Measurements from ENCODE around the gene TXNDC5.
"Not testable (repeated sequence)": the region's sequence is repeated elsewhere in the genome, so short reads cannot be mapped to it uniquely, and the experiment has no call there.

TXNDC5 gene

DNA sequence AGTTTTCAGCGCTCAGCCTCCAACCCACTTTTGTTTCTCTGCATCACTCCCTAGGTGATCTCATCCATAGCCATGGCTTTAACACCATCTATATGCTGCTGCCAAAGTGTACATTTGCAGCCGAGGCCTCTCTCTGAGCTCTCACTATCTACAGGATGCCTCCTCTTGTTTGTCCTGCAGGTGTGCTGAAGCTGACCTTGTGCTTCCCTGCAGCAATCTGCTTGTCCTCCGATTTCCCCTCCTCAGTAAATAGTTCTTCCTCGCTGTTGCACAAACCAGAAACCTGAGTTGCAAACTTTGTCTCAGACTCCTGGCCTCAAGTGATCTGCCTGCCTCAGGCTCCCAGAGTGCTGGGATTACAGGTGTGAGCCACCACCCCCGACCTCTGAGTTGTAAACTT, 3.7 kb upstream of the TXNDC5 start:
- DNase-seq (ENCODE audit: low spot score): no peak

- no peak for DNase-seq (ENCODE audit: low spot score)
Measured at GRCh38 chr6:7912736-7913517, 2.3 kb upstream of the TXNDC5 start.

DNA sequence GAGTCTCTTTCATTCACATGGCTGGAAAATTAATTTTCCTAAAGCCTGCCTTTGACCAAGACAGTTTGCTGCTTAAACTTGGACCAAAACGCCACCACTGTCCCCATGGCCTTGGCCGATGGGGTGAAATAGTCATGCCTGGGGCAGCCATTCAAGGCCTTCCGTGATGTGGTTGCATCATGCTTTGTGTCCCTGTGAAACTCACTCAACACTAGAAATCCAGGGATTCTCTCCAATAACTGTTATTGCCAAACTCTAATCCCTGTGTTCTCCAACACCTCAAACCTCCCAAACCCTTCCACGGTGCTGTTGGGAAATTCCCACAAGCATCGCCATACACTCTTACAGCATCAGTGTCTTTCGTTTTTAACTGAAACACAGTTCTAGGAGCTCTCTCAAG, 1.4 kb upstream of the TXNDC5 start:
- DNase-seq (ENCODE audit: low spot score): no peak

DNA sequence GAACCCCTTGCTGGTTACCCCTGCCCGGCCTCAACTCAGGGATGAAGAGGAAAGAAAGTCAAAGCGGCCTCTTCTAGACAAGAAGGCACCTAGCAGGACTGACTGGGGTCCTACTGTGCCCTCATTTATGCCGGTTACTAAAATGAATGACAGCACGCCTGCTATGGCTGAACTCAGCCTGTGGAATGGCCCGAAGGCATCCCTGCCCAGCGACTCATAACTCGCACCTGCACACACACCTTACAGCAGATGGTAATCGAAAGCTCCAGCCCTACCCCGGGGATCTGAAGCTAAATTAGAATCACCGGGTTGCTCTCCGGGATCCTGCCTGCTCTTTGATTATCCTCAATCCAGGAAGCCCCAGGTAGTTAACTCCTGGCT, 747 bp upstream of the TXNDC5 start:
- DNase-seq (ENCODE audit: low spot score): no peak

- DNase-seq (ENCODE audit: low spot score): no peak
Measured at GRCh38 chr6:7910298-7910653, 312 bp downstream of the TXNDC5 start.

GRCh38 chr6:7909323-7910276, 988 bp downstream of the TXNDC5 start:
- no peak for DNase-seq (ENCODE audit: low spot score)

GRCh38 chr6:7907159-7907558, 3.4 kb downstream of the TXNDC5 start:
- DNase-seq (ENCODE audit: low spot score): no peak

- no peak for DNase-seq (ENCODE audit: low spot score)
Measured at GRCh38 chr6:7906741-7907140, 3.8 kb downstream of the TXNDC5 start.

- no peak for DNase-seq (ENCODE audit: low spot score)
Measured at GRCh38 chr6:7905416-7905815, 5.2 kb downstream of the TXNDC5 start.

GRCh38 chr6:7904654-7905319, 5.8 kb downstream of the TXNDC5 start:
- no peak for DNase-seq (ENCODE audit: low spot score)

DNA sequence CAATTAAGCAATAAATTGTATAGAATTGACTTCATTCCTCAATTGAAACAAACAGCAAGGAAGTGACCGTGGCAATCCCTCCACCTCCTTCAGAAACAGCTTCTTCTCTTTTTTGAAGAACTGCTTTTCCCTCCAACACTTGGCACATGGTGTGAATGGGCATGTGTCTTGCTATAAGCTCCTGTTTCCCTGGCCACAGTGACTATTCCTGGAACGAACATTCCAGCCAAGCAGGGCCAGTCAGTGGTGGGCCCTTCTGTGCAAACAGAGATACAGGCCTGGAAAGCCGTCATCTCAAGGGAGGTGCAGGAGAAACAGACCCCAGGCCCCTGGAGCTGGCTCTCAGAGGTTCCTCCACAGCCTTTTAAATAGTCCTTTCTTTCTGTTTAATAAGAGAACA, 6.9 kb downstream of the TXNDC5 start:
- DNase-seq (ENCODE audit: low spot score): no peak

DNA sequence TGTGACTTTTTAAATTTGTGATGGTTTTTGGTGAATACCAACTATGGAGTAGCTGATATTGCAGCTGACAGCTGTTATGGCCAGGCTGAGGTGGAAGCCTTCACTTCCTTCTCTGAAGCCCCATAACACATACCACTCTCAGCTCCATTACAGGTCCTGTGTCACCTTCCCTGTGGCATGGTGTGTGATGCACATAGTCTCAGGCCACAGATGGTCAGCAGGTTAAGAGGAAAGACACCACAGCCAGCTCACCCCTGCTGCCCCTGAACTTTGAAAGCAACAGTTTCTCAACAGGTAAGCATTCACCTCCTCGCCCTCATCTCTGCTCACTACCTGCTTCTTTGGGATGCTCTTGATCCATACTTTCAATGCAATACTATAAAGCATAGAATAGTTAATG, 7.7 kb downstream of the TXNDC5 start:
- no peak for DNase-seq (ENCODE audit: low spot score)

- no peak for DNase-seq (ENCODE audit: low spot score)
Measured at GRCh38 chr6:7902221-7902620, 8.4 kb downstream of the TXNDC5 start.

- no peak for DNase-seq (ENCODE audit: low spot score)
Measured at GRCh38 chr6:7901780-7902179, 8.8 kb downstream of the TXNDC5 start.

DNA sequence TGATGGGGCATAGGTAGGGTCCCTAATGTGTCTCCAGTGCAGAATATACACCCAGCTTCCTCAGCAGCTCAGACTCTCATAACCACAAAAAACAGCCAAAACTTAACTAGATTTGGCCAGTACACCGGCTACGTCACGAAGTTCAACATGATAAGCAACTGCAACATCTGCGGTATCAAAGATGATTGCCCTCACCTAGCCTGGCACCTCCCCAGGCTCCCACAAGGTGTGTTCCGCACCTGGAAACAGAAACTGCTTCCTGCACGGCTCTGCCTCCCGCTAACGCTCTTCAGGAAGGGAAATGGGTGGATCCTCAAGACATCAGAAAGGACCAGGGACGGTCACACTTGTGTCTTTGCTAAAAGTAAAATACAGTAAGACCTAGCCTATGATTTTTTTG, 9.5 kb downstream of the TXNDC5 start:
- DNase-seq (ENCODE audit: low spot score): no peak

GRCh38 chr6:7900621-7901020, 10.0 kb downstream of the TXNDC5 start:
- no peak for DNase-seq (ENCODE audit: low spot score)

DNA sequence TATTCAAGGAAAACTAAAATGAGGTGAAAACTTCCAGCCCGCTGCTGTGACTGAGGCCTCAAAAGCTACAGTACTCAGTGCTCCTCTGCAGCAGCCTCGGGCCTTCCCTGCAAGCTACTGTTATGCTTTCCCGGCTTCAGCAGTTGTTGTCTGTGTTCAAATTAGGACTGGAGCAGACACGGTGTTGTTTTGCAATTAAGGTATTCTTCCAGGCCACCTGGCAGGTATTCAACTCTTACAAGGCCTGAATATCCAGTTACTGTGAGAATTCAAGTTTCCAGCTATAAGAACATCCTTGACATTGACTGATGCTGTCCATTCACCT, 10.7 kb downstream of the TXNDC5 start:
- no peak for DNase-seq (ENCODE audit: low spot score)

- no peak for DNase-seq (ENCODE audit: low spot score)
Measured at GRCh38 chr6:7899101-7899888, 11.3 kb downstream of the TXNDC5 start.

DNA sequence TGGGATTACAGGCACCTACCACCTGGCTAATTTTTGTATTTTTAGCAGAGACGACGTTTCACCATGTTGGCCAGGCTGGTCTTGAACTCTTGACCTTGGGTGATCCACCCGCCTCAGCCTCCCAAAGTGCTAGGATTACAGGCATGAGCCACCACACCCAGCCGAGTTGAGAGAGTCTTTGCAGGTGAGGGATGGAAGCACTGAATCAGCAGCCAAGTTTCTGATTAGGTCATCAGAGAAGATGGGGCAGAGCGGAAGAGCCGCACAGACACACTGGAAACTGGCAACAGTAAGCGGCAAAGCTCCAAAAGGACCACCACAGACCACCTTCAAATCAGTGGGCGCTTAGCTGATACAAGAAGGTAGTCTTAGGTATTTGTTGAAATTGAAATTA, 12.4 kb downstream of the TXNDC5 start:
- not testable (repeated sequence) for DNase-seq (ENCODE audit: low spot score)

- no peak for DNase-seq (ENCODE audit: low spot score)
Measured at GRCh38 chr6:7897461-7898192, 13.0 kb downstream of the TXNDC5 start.

DNA sequence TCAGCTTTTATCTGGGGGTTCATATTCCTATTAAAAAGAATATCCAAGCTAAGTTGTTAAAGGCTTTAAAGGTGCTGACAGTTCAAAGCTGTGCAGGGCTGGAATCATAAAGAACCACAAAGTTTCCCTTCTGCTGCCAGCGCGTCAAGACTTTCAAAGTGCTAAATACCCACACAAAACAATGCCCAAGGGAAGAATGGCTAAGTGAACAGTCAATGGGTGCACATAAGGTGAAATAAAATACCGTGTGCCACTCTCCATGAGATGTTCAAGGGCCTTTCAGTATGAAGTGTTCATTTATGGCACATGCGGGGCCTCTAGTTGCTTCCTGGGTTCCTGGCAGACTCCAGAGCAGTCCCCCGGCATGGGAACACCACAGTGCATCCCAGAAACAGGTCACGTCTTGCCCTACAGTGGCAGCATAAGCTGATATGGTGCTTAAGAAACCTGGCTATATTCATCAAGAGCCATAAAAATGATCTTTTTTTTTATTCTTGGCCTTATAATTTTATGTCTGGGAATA, 14.1 kb downstream of the TXNDC5 start:
- DNase-seq (ENCODE audit: low spot score): no peak
